HepG2 (cell line): ENCODE measurements around the gene CEP97. TPM values are rescaled to one million over a fixed set of nuclear protein-coding genes. Genes with fewer than 3 reads are reported as not detected.
A peak's percentile ranks its signal among the peaks of the same experiment; 100 is the strongest.

ENCODE experiments used
- AHR ChIP-seq: IDR thresholded peaks from 2 replicates; pipeline ENCODE4 v1.6.1; 2018; ENCODE audit warnings: missing genetic modification reagents, missing compliant biosample characterization
- ELF4 ChIP-seq: sonication (generic); formaldehyde crosslinking; IDR thresholded peaks from 2 replicates; pipeline ENCODE4 v1.5.0; 2020; ENCODE audit warnings: missing genetic modification reagents, mild to moderate bottlenecking, moderate library complexity, borderline replicate concordance
- ERF ChIP-seq: IDR thresholded peaks from 2 replicates; pipeline ENCODE4 v1.6.1; 2018; ENCODE audit warnings: missing biosample characterization, missing genetic modification reagents
- FOSL1 ChIP-seq: sonication (generic); formaldehyde crosslinking; IDR thresholded peaks from 2 replicates; pipeline ENCODE4 v1.9.0; 2021; ENCODE audit warnings: missing genetic modification reagents, borderline replicate concordance
- HNRNPLL ChIP-seq: fragments of 200-400 bp; formaldehyde crosslinking; IDR thresholded peaks from 2 replicates; pipeline ENCODE4 v1.6.1; 2017; ENCODE audit warnings: mild to moderate bottlenecking, low read depth, low read length; ENCODE audit not compliant: poor library complexity, severe bottlenecking
- KDM4B ChIP-seq: sonication (generic); formaldehyde crosslinking; IDR thresholded peaks from 2 replicates; pipeline ENCODE4 v1.4.0; 2020; ENCODE audit warnings: missing genetic modification reagents
- NFIC ChIP-seq: IDR thresholded peaks from 2 replicates; pipeline ENCODE4 v1.6.1; 2012; ENCODE audit warnings: mild to moderate bottlenecking, low read length, inconsistent platforms
- PAF1 ChIP-seq: IDR thresholded peaks from 2 replicates; pipeline ENCODE4 v1.6.1; 2016; ENCODE audit warnings: missing genetic modification reagents, missing compliant biosample characterization
- POLR2A ChIP-seq, 2 experiments: IDR thresholded peaks; 2 replicates each; pipeline ENCODE4 v1.6.1; 2011; ENCODE audit warnings: low read depth in 2 of 2, low read length in 2 of 2, mild to moderate bottlenecking in 1 of 2, moderate library complexity in 1 of 2; ENCODE audit not compliant: insufficient read depth in 1 of 2
- SPEN ChIP-seq: sonication (generic); formaldehyde crosslinking; IDR thresholded peaks from 2 replicates; pipeline ENCODE4 v1.5.1; 2020; ENCODE audit warnings: low read depth, mild to moderate bottlenecking, missing genetic modification reagents
- SRF ChIP-seq: IDR thresholded peaks from 2 replicates; pipeline ENCODE4 v1.6.1; 2011; ENCODE audit warnings: mild to moderate bottlenecking, low read depth, low read length, moderate library complexity
- ZNF335 ChIP-seq: sonication (generic); formaldehyde crosslinking; IDR thresholded peaks from 2 replicates; pipeline ENCODE4 v1.4.0; 2020; ENCODE audit warnings: missing genetic modification reagents
- ZNF337 ChIP-seq: sonication (generic); formaldehyde crosslinking; IDR thresholded peaks from 2 replicates; pipeline ENCODE4 v1.5.1; 2020; ENCODE audit warnings: missing genetic modification reagents, low read depth, mild to moderate bottlenecking, borderline replicate concordance
- ZNF496 ChIP-seq: sonication (generic); formaldehyde crosslinking; IDR thresholded peaks from 2 replicates; pipeline ENCODE4 v1.8.1; 2023; ENCODE audit warnings: mild to moderate bottlenecking, moderate library complexity, missing genetic modification reagents; ENCODE audit not compliant: insufficient replicate concordance
- ZNF879 ChIP-seq: sonication (generic); formaldehyde crosslinking; IDR thresholded peaks from 2 replicates; pipeline ENCODE4 v1.8.1; 2023; ENCODE audit warnings: missing genetic modification reagents
- ZSCAN21 ChIP-seq: sonication (generic); formaldehyde crosslinking; IDR thresholded peaks from 2 replicates; pipeline ENCODE4 v1.8.0; 2022; ENCODE audit warnings: mild to moderate bottlenecking, missing genetic modification reagents, moderate library complexity, borderline replicate concordance
- polyA plus RNA-seq, 8 experiments: library from polyadenylated mRNA; depleted of rRNA in 3 of 8; stranded (reverse) in 7 of 8; unstranded in 1 of 8; fragments of >200 nt; fragmentation: Illumina TruSeq in 4 of 8; extraction: Trizol in 4 of 8; gene quantifications; 2 replicates each; pipeline versions ENCODE4 v1.2.1 to v1.2.3, GENCODE V29; 2011 to 2016; ENCODE audit warnings: low read depth in 4 of 8, missing spikeins in 1 of 8, mixed read lengths in 1 of 8; ENCODE audit not compliant: insufficient read depth in 1 of 8
- total RNA-seq, 5 experiments: library from RNA; depleted of rRNA; stranded (reverse); fragments of >200 nt; fragmentation: Illumina TruSeq; extraction: Trizol; gene quantifications; 2 replicates each; pipeline ENCODE4 v1.2.3, GENCODE V29; 2016; ENCODE audit warnings: low read depth in 1 of 5
- TF ChIP-seq, protein P1 (sequence below): sonication (generic); formaldehyde crosslinking; IDR thresholded peaks from 2 replicates; pipeline ENCODE4 v1.4.0; 2020; ENCODE audit warnings: mild to moderate bottlenecking, missing genetic modification reagents
- TF ChIP-seq, protein P2 (sequence below): sonication (generic); formaldehyde crosslinking; IDR thresholded peaks from 2 replicates; pipeline ENCODE4 v1.8.0; 2022; ENCODE audit warnings: mild to moderate bottlenecking, missing genetic modification reagents, moderate library complexity

The CEP97 gene
- total and polyA plus RNA-seq, 2 of the 13 experiments (the other 11 are each of a cell fraction or from before 2014, with no cell fraction given): 0.99 to 6.5 TPM

DNA sequence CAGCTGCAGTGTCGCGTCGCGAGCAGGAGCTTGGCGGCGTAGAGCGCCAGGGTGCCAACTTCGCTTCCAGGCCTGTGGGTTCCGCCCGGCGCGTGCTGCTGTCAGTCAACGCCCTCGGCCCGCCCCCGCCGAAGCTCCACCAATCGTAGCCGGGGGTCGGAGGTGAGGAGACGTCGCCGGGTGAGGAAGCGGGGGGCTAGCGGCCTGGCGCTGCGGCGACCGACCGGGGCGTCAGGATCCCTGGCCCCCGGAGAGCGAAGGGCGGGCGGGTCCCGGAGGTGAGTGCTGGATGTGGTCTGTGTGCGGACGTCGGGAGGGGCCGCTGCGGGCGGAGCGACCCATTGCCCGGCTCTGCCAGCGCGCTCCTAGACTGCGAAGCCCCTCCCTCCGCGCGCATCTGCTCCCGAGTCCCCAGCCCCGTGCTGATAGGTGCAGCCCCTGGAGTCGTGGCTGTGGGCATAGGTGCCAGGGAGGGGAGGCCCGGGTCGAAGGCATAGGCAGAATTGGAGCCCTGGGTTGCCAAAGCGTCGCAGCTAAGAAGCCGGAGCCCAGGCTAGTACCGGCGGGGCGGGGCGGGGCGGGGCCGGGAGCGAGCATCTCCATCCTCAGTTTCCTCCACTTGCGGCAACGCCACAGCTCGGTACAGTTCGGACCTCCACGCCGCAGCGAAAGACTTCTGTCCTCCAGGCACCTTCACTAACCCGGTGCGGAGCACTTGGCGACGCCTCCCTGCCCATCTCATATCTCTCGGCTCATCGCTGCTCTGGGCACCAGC, 54.8 kb downstream of the CEP97 start, which contains the start of gene NXPE3 (continued):
- TF ChIP-seq, protein P1, sequence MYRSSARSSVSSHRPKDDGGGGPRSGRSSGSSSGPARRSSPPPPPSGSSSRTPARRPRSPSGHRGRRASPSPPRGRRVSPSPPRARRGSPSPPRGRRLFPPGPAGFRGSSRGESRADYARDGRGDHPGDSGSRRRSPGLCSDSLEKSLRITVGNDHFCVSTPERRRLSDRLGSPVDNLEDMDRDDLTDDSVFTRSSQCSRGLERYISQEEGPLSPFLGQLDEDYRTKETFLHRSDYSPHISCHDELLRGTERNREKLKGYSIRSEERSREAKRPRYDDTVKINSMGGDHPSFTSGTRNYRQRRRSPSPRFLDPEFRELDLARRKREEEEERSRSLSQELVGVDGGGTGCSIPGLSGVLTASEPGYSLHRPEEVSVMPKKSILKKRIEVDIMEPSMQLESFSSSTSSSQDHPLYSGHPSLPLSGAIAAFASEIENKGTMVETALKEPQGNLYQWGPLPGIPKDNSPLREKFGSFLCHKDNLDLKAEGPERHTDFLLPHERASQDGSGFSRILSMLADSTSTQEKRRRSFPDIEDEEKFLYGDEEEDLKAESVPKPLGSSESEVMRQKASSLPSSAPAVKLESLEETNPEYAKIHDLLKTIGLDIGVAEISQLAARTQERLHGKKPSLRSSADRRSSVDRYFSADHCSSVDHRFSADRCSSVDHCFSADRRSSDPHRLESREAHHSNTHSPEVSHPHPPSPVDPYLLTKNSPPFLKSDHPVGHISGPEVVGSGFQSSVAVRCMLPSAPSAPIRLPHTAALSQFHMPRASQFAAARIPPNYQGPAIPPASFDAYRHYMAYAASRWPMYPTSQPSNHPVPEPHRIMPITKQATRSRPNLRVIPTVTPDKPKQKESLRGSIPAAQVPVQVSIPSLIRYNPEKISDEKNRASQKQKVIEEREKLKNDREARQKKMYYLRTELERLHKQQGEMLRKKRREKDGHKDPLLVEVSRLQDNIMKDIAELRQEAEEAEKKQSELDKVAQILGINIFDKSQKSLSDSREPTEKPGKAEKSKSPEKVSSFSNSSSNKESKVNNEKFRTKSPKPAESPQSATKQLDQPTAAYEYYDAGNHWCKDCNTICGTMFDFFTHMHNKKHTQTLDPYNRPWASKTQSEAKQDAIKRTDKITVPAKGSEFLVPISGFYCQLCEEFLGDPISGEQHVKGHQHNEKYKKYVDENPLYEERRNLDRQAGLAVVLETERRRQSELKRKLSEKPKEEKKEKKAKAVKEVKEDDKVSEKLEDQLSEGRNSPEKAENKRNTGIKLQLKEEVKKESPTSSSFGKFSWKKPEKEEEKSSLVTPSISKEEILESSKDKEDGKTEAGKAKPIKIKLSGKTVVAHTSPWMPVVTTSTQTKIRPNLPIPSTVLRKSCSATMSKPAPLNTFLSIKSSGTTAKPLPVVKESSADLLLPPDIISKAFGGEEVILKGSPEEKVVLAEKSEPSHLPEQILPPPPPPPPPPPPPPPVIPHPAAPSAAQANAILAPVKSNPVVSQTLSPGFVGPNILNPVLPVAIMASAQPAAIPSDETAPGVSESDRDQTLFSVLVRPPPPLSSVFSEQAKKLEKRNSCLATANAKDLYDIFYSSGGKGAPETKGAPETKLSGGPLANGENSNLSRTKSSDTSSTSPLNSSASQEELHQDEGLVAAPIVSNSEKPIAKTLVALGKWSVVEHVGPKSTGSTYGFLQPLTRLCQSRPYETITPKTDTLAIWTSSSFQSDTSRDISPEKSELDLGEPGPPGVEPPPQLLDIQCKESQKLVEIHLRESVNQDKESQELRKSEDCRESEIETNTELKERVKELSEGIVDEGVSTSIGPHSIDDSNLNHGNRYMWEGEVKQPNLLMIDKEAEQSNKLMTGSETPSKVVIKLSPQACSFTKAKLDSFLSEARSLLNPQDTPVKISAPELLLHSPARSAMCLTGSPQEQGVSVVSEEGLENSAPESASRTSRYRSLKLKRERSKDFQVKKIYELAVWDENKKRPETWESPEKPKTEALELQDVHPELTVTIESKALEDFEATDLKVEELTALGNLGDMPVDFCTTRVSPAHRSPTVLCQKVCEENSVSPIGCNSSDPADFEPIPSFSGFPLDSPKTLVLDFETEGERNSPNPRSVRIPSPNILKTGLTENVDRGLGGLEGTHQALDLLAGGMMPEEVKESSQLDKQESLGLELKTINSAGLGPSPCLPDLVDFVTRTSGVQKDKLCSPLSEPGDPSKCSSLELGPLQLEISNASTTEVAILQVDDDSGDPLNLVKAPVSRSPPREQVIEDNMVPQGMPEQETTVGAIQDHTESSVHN (CRISPR knock-in tag): no peak
- peak; percentile 83 for TF ChIP-seq ERF (CRISPR knock-in tag)
- no peak for TF ChIP-seq SRF
- TF ChIP-seq ZSCAN21 (CRISPR knock-in tag): peak; percentile 59; the same call in 1 of the 2 replicates
- no peak for TF ChIP-seq ZNF337 (CRISPR knock-in tag)
- no peak for TF ChIP-seq KDM4B (CRISPR knock-in tag)
- TF ChIP-seq PAF1: no peak
- no peak for TF ChIP-seq ZNF496
- no peak for TF ChIP-seq NFIC
- no peak for TF ChIP-seq ELF4 (CRISPR knock-in tag)
- peak; percentile 28; the same call in 1 of the 2 replicates for TF ChIP-seq ZNF879 (CRISPR knock-in tag)
- no peak for TF ChIP-seq FOSL1 (CRISPR knock-in tag)
- peak; percentile 61 for TF ChIP-seq HNRNPLL
- peak in 1 of 2 experiments; percentile 54; a peak in 1 of 4 replicates for TF ChIP-seq POLR2A (IDR thresholded peaks at IDR 0.05; ENCODE audit: insufficient read depth in 1 of 2, low read depth in 2 of 2, low read length in 2 of 2)
- TF ChIP-seq, protein P2, sequence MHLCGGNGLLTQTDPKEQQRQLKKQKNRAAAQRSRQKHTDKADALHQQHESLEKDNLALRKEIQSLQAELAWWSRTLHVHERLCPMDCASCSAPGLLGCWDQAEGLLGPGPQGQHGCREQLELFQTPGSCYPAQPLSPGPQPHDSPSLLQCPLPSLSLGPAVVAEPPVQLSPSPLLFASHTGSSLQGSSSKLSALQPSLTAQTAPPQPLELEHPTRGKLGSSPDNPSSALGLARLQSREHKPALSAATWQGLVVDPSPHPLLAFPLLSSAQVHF (CRISPR knock-in tag): peak; percentile 75; the same call in 1 of the 2 replicates
- peak; percentile 30; the same call in 1 of the 2 replicates for TF ChIP-seq ZNF335
- TF ChIP-seq AHR: peak; percentile 59; the same call in 1 of the 2 replicates
- peak; percentile 79 for TF ChIP-seq SPEN (CRISPR knock-in tag)
